NCI-H345 treated with DMSO at 0.1 percent for 48 hours (cell line): ENCODE data around the gene RAP1GDS1.
"Not testable (repeated sequence)": the region's sequence is repeated elsewhere in the genome, so short reads cannot be mapped to it uniquely, and the experiment has no call there.

Experiments
- DNase-seq: peaks from one replicate; lab custom pipeline; 2025; ENCODE audit not compliant: unreplicated experiment; lab: John Stamatoyannopoulos, UW

The RAP1GDS1 gene

DNA sequence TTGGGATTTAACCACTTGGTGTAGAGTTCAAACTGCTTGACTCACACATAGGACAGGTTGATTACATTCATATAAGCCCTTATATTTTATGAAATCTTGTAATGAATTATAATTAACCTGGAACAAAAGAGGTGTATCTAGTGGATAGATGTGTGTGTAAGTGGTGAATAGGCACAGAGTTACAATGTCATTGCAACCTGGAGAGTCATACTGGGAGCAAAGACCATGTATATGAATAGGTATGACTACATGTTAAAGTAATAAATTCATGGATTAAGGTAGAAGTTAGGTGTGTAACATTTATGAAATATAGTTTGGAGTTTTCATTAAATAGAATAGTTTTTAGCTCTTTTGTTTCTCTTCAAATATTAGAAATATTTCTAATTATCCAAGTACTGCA, 26.1 kb downstream of the RAP1GDS1 start:
- DNase-seq: no peak

DNA sequence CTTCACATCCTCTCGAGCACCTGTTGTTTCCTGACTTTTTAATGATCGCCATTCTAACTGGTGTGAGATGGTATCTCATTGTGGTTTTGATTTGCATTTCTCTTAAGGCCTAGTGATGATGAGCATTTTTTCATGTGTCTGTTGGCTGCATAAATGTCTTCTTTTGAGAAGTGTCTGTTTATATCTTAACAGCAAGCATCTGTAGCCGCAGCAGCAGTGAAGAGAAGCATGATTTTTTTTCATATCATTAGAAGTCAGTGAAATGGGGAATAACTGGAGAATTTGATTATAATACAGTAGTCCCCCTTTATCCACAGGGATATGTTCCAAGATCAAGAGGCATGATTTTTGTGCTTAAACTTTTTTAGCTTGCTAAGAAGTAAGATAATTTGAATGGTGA, 27.5 kb downstream of the RAP1GDS1 start:
- DNase-seq: not testable (repeated sequence)

DNA sequence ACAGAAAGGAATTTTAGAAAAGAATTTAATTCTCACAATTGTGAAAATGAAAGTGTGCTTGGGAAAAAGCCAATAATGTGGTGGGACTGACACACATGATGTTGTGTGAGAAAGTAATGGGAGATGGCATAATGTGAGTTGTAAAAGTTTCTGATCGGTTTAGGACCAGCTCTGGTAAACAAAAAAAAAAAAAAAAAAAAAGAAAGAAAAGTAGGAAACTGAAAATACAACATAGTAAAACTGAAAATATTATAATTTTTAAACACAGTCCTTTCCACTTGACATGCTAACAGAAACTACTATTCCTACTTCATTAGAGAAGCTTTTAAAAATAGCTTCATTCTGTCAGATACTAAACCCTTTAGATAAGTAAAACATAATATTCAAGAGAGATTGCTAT, 28.2 kb downstream of the RAP1GDS1 start:
- DNase-seq: no peak

DNA sequence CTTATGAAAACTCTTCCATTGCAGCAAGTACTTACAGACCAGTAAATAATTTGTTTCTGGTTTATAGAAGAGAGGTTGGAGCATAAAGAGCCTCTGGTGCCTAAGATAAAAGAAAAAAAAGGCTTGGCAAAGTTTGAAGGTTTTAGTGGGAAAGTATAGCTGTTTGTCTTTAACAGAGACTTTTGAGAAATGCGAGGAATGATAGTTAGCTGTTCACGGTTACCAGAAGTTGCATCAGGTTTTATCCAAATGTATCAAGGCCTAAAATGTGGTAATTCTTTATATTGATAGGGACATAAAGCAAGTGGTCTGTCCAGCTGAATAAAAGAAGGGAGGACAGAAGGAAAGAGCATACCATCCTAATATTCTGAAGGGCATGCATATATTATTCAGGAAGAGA, 29.3 kb downstream of the RAP1GDS1 start:
- DNase-seq: no peak

DNA sequence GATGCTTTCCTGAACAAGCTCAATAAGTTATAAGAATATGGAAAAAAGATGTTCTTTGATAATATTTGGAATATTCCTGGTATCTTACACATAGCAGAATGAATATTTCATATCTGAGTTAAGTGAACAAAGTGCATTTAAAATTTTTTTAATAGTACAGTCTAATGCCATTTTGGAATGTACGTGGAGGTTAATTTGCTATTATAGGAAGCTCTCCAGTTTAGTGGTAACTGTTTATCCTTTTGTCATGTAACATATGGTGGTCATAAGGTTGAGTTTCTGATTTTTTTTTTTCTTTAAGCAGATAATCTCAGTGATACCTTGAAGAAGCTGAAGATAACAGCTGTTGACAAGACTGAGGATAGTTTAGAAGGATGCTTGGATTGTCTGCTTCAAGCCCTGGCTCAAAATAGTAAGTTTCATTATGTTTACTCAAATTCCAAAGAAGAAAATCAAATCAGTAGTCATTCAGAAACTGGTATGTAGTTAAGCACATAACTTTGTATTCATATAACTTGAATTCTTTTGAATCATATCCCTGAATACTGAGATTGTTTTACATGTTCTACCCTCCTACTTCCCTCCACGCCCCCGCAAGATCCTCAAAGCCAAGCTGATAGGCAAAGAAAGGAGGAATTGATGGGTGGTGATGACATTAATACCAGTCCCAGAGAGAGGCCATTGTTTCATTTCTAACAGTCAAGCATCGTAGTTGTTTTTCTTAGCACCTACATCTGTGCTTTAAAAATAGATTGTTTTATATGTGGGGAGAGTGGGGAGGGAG, 32.1 kb downstream of the RAP1GDS1 start:
- DNase-seq: no peak

DNA sequence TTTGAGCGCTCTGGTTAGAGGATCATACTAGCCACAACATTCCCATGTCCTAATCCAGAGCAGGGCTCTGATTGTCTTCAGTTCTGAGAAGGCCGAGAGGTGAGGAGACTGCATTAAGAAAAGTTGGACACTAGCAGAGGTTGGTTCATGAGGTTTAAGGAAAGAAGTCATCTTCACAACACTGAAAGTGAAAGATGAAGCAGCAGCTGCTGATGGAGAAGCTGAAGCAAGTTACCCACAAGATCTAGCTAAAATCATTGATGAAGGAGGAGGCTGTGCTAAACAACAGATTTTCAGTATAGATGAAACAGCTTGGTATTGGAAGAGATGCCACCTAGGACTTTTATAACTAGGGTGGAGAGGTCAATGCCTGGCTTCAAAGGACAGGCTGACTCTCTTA, 36.8 kb downstream of the RAP1GDS1 start:
- DNase-seq: no peak

DNA sequence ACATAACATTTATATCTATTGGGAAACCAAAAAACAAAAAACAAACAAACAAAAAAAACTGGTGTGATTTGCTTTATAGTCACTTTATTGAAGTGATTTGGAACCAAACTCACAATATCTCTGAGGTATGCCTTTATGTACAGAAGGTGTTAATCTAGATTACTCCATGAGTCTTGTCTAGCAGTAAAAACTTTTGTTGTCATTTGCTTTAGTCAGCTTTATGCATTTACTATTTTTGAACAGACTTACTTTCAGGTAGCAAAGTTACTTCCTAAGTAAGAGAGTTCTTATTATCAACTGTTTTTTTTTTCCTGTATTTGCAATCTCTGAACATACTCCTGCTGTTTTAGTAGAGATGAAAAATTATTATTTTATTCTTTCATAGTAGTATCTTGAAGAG, 39.5 kb downstream of the RAP1GDS1 start:
- no peak for DNase-seq

DNA sequence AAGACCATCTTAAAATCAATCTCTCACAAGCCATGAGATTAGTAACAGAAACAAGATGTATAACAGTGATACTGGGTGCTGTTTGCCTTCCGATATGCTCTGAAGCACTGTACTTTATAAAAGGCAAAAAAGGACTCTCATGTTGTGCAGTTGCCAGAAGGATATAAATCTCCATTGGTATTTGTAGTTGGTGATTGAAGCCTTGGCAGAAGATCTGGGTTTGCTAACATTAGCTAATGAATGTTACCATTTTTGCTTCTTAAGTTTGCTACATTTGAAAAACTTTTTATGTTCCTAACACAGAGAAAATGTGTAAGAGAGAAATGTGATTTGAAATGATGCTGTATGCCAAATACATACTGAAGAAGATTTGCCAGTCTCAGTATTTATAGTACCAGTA, 44.4 kb downstream of the RAP1GDS1 start:
- DNase-seq: no peak

DNA sequence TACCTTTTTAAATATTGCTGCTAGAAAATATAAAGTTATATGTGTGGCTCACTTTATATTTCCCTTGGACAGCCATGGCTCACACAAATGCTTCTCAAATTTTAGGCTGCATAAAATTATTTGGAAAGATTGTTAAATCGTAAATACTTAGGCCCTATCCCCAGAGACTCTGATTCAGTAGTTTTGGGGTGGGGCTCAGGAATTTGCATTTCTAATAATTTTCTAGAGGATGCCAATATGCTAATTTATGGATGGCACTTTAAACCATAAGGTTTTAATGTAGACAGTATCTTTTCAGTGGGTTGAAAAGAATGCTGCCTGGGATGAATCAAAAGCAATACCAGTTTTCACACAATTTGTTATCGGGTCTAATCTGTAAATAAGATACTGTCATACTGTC, 49.7 kb downstream of the RAP1GDS1 start:
- no peak for DNase-seq

DNA sequence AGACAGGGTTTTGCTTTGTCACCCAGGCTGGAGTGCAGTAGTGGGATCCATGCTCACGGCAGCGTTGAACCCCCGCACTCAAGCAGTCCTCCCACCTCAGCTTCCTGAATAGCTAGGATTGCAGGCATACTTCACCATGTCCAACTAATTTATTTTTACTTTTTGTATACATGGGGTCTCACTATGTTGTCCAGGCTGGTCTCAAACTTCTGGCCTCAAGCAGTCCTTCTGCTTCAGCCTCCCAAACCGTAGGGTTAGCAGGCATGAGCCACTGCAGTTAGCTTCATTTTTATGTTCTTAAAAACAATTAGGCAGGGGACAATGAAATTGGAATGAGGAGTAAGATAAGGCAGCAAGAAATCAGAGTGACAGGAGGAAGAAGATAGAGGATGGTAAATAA, 50.5 kb downstream of the RAP1GDS1 start:
- no peak for DNase-seq

DNA sequence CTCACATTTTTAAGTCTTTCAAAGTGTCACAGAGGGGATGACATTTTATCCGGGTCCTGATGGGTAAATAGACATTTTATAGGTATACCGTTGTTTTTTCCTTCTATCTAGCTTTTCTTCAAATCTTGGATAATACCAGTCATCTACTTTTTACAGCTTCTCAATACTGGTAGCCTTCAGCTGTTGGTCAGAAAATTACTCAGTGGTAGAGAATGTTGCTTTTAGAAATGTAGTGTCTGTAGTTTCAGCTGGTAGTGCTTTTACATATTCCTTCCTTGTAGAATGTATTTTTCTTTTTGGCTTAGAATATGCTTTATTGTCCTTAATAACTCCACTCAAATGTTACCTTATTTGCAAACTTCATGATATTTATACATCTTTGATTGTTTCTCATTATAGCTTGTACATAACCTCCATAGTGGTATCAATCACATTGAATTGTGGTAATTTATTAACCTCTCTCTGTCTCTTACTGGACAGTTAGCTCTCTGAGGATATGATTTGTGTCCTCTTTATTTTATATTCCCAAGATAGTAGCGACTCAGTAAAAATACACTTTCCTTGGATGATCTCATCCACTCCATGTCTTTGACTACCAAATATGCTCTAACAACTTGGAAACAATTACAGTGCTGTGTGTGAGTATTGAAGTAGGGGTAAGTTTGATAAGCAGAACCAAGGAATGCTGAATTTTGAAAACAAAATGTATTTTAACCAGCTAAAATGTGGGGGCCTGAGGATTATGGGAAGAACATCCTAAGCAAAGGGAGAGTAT, 53.8 kb downstream of the RAP1GDS1 start:
- DNase-seq: no peak

DNA sequence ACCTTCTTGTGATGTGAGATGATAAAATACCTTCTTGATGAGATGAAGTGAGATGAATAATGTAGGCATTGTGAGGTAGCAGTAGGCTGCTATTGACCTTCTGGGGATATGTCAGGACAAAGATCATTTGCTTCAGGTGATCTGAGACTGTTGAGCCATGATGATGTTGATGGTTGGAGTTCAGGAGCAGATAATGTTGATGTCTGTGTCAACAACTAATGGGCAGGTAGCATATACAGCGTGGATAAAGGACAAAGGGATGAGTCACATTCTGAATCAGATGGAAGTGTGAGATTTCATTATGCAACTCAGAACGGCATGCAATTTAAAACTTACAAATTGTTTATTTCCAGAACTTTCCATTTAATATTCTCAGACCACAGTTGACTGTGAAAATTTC, 57.3 kb downstream of the RAP1GDS1 start:
- DNase-seq: no peak

DNA sequence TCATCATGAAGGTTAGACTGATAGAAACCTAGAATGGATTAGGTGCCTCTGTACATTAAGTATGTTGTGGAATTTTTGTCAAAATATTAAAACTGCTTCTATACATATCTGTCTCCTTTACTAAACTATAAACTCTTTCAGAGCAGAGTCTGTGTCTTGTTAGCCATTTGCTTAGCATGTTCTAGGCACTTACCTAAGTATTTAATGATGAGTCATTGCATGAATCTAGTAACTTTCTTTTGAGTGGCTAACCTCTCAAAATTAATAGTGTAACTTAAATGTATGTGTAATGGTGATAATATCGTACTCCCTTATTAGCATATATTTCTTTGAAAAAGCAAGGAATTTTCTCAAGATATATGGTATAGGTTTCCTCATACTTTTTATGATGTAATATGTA, 57.8 kb downstream of the RAP1GDS1 start:
- no peak for DNase-seq

DNA sequence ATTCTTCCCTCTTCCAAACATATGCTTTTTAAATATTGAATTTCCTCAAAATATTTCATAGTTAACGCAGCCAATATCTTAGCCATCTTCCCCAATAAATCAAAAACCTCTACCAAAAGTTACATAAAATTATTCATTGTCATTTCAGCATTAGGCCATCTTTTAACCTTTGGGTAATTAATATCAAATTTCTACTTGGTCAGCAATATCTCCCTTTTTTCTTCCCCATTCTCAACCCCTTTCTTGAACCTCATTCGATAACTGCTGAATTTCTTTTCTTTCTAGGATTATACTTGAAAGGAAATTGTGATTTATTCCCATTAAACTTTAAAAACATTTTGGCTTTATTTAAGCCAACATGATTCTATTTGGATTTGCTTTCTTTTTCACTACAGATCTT, 65.0 kb downstream of the RAP1GDS1 start:
- no peak for DNase-seq

DNA sequence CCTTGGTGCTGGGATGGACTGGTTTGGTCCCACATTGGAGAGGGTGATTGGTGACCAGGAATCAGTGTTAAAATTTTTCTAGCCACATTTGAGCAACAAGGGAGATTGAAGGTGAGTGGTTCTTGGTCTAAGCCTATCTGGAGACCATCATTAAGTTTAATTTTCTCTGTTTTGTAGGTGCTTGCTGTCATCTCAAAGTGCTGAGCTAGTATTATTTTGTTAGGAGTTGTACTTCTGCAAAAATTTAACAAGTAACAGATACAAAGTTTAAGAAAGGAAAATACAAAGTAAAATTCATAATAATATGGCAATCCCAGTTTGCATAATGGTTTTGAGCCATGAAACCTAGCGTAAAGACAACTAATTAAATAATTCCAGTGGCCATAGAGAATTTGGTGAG, 66.5 kb downstream of the RAP1GDS1 start:
- no peak for DNase-seq

DNA sequence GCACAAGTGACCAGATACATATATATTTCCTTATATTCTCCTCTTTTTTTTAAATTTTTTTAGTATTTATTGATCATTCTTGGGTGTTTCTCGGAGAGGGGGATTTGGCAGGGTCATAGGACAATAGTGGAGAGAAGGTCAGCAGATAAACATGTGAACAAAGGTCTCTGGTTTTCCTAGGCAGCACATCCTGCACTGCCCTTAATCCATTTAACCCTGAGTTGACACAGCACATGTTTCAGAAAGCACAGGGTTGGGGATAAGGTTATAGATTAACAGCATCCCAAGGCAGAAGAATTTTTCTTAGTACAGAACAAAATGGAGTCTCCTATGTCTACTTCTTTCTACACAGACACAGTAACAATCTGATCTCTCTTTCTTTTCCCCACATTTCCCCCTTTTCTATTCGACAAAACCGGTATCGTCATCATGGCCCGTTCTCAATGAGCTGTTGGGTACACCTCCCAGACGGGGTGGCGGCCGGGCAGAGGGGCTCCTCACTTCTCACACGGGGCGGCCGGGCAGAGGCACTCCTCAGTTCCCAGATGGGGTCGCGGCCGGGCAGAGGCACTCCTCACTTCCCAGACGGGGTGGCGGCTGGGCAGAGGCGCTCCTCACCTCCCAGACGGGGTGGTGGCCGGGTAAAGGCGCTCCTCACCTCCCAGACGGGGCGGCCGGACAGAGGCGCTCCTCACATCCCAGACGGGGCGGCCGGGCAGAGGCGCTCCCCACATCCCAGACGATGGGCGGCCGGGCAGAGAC, 68.9 kb downstream of the RAP1GDS1 start:
- DNase-seq: not testable (repeated sequence)

DNA sequence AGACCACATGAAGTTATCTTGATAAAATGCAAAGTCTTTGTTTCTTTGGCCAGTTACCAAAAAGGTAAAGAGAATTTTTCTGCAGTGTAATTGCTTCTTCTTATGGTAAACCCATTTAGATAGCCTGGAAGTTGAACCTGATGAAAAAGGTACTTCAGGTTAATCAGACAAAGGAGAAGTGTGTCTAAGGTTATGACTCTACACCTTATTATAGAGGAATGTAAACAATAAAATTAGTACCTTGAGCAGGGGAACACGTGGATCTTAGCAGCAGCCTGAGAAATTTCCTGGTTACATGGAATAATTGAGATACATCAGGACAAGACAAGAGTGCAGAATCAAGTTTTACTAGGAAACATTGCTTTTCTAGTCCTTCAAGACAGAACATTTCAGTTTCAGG, 70.8 kb downstream of the RAP1GDS1 start:
- DNase-seq: no peak

DNA sequence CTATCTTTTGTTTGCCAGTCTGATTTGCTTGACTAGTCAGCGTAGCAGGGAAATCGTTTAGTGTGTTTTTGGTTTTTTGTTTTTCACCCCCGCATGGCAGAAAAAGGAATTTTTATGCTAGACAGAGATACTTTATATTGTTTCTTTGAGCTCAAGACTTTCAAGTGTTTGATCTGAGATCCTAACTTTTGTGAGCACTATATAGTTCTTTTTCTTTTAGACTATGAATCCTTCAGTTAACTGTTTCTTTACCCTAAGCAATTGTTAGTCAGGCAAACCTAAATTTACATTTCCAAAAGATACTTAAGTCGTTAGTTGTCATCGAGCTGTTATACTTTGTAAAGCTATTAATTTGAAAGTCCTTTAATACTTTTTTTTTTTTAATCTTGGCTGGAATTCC, 73.3 kb downstream of the RAP1GDS1 start:
- DNase-seq: no peak

DNA sequence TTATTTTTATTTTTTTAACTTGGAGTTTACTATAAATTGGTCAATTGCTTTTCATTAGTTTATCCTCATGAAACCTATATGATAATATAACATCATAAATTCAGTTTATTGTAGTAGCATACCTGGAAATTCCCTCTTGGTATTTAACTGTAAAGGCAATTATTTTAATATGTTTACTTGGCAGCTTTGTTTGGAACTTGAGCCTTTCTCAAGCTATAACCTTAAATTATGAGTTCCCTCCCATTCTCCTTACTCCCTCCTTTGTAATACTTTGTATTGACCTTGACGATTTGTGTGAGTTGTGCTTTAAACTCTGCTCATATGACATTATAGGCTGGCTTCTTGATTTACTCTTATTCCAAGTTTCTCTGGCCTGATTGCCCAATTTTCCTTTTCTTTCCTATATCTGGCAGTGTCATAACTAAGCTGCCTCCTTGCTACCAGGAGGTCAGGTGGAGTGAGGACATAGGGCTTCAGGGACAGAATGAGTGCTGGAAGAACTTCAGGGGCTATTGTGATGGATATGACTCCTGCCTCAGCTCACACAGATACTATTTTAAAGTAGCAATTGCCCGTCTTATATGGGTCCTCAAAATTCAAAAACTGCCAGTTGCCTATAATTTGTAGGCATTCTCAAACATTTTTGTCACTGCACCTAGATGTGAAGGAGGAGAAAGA, 77.7 kb downstream of the RAP1GDS1 start:
- DNase-seq: no peak

DNA sequence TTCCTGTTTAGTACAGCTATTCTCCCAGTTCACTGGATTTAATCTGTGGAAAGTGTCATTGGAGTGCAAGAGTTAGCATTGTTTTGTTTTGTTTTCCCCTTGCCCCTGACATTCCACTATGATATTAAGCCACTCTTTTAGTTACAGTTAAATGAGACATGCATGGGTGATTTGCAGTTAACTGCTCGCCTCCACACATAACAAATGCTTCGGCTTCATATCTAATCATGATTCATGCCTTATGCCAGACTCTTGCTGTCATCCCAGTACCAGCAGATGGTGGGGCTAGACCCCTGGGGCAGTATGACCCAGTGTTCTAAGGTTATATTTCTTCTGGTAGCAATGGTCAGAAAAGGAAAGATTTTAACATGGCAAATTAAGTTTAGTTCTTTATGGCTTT, 80.1 kb downstream of the RAP1GDS1 start:
- no peak for DNase-seq

DNA sequence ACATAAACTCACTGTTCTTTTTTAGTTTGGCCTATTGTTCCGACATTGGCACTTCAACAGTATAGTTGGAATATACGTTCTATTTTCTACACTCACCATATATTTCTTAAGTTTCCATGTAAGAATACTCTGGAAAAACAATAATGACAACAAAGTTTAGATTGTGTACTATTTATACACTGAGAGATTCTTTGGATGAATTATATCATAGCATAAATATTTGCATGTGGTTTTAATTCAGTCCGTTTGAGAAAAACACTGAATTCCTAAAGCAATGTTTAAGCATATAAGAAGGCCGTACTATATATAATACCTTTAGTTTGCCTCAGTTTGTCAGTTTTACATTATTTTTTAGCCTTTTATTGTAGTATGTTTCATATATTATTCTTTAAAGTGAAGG, 82.4 kb downstream of the RAP1GDS1 start:
- no peak for DNase-seq
